Measurements from ENCODE around the gene WFDC1. TPM values are rescaled to one million over a fixed set of nuclear protein-coding genes. Genes with fewer than 3 reads are reported as not detected.

Gene WFDC1
- total and polyA plus RNA-seq, 2 donors (not counting 3 experiments of a cell fraction or from before 2014, with no cell fraction given) = not detected

DNA sequence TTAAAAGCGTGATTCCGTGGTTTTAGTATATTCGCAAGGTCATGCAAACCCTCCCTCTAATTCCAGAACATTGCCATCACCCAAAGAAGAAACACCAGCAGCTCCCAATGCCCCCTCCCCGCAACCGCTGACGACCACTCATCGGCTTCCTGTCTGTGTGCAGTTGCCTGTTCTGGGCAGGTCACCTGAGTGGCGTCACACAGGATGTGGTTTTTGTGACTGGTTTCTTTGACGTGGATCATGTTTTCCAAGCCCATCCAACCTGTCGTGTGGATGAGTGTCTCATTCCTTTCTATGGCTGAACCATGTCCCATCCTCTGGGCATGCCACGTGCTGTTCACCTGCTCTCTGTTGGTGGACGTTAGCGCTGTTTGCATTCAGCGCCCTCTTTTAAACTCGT, 65.5 kb downstream of the WFDC1 start:
- ChIA-PET CTCF (no interaction called here), POLR2A (no interaction called here)
- no peak for TF ChIP-seq POLR2A (IDR thresholded peaks at IDR 0.05; ENCODE audit: low read depth, low read length)
- TF ChIP-seq FOS (IDR thresholded peaks at IDR 0.05; ENCODE audit: borderline replicate concordance, insufficient read depth, low read length) = no peak
- no peak for TF ChIP-seq JUN (IDR thresholded peaks at IDR 0.05; ENCODE audit: borderline replicate concordance, insufficient read depth, insufficient read length, low read depth)
- no peak for TF ChIP-seq POLR2AphosphoS5 (IDR thresholded peaks at IDR 0.05; ENCODE audit: insufficient read depth, low read depth, low read length)
- no peak for TF ChIP-seq GATA2 (IDR thresholded peaks at IDR 0.05; ENCODE audit: insufficient read depth, insufficient read length, low read depth, low read length)
- no peak for TF ChIP-seq EZH2 (IDR thresholded peaks at IDR 0.05; ENCODE audit: borderline replicate concordance, low read depth, low read length, severe bottlenecking)
- TF ChIP-seq, protein P1, sequence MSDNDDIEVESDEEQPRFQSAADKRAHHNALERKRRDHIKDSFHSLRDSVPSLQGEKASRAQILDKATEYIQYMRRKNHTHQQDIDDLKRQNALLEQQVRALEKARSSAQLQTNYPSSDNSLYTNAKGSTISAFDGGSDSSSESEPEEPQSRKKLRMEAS (IDR thresholded peaks at IDR 0.05; ENCODE audit: insufficient read depth, insufficient read length) = no peak
- TF ChIP-seq MYC (IDR thresholded peaks at IDR 0.05; ENCODE audit: low read depth, low read length) = no peak
- TF ChIP-seq, protein P2, sequence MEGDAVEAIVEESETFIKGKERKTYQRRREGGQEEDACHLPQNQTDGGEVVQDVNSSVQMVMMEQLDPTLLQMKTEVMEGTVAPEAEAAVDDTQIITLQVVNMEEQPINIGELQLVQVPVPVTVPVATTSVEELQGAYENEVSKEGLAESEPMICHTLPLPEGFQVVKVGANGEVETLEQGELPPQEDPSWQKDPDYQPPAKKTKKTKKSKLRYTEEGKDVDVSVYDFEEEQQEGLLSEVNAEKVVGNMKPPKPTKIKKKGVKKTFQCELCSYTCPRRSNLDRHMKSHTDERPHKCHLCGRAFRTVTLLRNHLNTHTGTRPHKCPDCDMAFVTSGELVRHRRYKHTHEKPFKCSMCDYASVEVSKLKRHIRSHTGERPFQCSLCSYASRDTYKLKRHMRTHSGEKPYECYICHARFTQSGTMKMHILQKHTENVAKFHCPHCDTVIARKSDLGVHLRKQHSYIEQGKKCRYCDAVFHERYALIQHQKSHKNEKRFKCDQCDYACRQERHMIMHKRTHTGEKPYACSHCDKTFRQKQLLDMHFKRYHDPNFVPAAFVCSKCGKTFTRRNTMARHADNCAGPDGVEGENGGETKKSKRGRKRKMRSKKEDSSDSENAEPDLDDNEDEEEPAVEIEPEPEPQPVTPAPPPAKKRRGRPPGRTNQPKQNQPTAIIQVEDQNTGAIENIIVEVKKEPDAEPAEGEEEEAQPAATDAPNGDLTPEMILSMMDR (IDR thresholded peaks at IDR 0.05; ENCODE audit: extremely low read depth in 1 of 2, insufficient read depth in 1 of 2, low read depth in 1 of 2, low read length in 2 of 2) = no peak
- Histone ChIP-seq H2AFZ (ENCODE audit: low read depth, low read length) (no peak overlapping the region), H3K9me1 (replicated peaks; ENCODE audit: control insufficient read depth, extremely low read depth, insufficient read depth, low read length) (no peaks in the 10 kb centered on the region), H3K9ac (replicated peaks; ENCODE audit: extremely low read depth, insufficient read depth, low read length) (no peak overlapping the region), H3K9me3 (replicated peaks; ENCODE audit: control insufficient read depth, insufficient read depth, low read length) (no peaks in the 10 kb centered on the region), H3K27me3 (ENCODE audit: control insufficient read depth in 2 of 2, insufficient read depth in 2 of 2, low read length in 2 of 2) (no peaks in the 10 kb centered on the region), H4K20me1 (replicated peaks; ENCODE audit: control insufficient read depth, extremely low read depth, insufficient read depth, low read length) (no peaks in the 10 kb centered on the region), H3K79me2 (ENCODE audit: control insufficient read depth, insufficient read depth, low read length) (no peaks in the 10 kb centered on the region), H3K4me1 (ENCODE audit: control insufficient read depth, extremely low read depth, insufficient read depth, low read length) (no peaks in the 10 kb centered on the region), H3K4me3 (replicated peaks in 1 of 3; ENCODE audit: insufficient read depth in 1 of 3, low read depth in 1 of 3, low read length in 3 of 3) (no peak overlapping the region), H3K4me2 (ENCODE audit: insufficient read depth, low read length) (no peak overlapping the region), H3K36me3 (ENCODE audit: control insufficient read depth in 2 of 2, extremely low read depth in 1 of 2, insufficient read depth in 2 of 2, low read length in 2 of 2) (no peaks in the 10 kb centered on the region), H3K27ac (ENCODE audit: insufficient read depth, low read depth, low read length) (no peak overlapping the region)
- DNase-seq (ENCODE audit: low read depth, low spot score) (no peak), FAIRE-seq (no peak)
- BruUV-seq (replicated peaks) = no TSS peak
- dilution Hi-C loops (cut with MboI; ENCODE audit: extremely low pct_ligation_motif_present, low sequenced_read_pairs) = no loop called here
- intact Hi-C loops (cut with micrococcal nuclease) = no loop called here
